Activated naive CD4-positive, alpha-beta T cell treated with anti-CD3 and anti-CD28 coated beads, Interleukin-2, amount 50 U/mL, for 24 hours (primary cell): ENCODE data around the gene CD226.
"Not testable (repeated sequence)": the region's sequence is repeated elsewhere in the genome, so short reads cannot be mapped to it uniquely, and the experiment has no call there.

Experiments
- H3K27ac Mint-ChIP-seq: one replicate; pipeline ENCODE4 v1.8.0; 2021; ENCODE audit warnings: mild to moderate bottlenecking, mixed read lengths
- H3K27me3 Mint-ChIP-seq: one replicate; pipeline ENCODE4 v1.8.0; 2021; ENCODE audit warnings: mixed read lengths
- H3K36me3 Mint-ChIP-seq: one replicate; pipeline ENCODE4 v1.8.0; 2021; ENCODE audit warnings: mixed read lengths
- H3K4me1 Mint-ChIP-seq: one replicate; pipeline ENCODE4 v1.8.0; 2021; ENCODE audit warnings: mixed read lengths
- H3K4me3 Mint-ChIP-seq: one replicate; pipeline ENCODE4 v1.8.0; 2021; ENCODE audit warnings: mild to moderate bottlenecking, mixed read lengths
- H3K9me3 Mint-ChIP-seq: one replicate; pipeline ENCODE4 v1.8.0; 2021; ENCODE audit warnings: mixed read lengths

Gene CD226

DNA sequence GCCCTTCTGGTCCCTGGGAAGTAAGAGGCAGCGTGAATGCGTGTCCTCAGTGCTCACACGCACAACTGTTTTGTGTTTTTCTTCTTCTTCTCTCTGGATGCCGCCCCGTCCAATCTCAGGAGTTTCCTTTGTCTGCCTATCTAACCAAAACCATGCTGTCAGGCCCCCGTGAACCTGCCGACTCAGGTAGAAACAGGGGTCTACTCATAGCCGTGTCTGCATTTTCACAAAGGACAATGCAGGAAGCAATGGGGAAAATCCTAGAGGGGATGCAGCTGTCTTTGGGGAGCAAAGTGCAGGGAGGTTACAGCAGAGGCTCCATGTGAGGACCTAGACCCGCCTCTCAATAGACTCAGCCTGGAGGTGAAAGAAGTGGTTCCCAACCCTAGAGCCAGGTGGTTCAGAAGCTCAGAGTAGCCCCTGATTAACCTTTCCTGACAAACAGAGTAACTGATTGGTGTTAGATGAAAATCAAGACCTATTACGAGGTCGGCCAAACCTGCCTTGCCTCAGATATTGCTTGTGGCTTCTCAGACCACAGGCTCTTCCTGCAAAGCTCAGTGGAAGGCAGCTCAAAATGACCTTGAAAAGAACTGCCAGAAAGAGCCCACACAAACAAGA lies 49.3 kb downstream of the CD226 start:
- Mint-ChIP-seq H3K36me3 (peaks cover 33% of the 10 kb centered on the region), H3K4me1 (peaks cover 72% of the 10 kb centered on the region), H3K27me3 (no peaks in the 10 kb centered on the region), H3K4me3 (peak overlapping the region; percentile 87), H3K9me3 (peaks cover 6% of the 10 kb centered on the region), H3K27ac (peak overlapping the region; percentile 95)

GRCh38 chr18:69897397-69898108 lies 50.1 kb downstream of the CD226 start:
- peak overlapping the region; percentile 95 for H3K27ac Mint-ChIP-seq
- peaks cover 38% of the 10 kb centered on the region for H3K36me3 Mint-ChIP-seq
- H3K27me3 Mint-ChIP-seq = no peaks in the 10 kb centered on the region
- H3K4me1 Mint-ChIP-seq = peaks cover 74% of the 10 kb centered on the region
- H3K9me3 Mint-ChIP-seq = peaks cover 6% of the 10 kb centered on the region
- peak overlapping the region; percentile 87 for H3K4me3 Mint-ChIP-seq

GRCh38 chr18:69895066-69896047 lies 52.3 kb downstream of the CD226 start:
- no peaks in the 10 kb centered on the region for H3K27me3 Mint-ChIP-seq
- peaks cover 79% of the 10 kb centered on the region for H3K4me1 Mint-ChIP-seq
- no peak overlapping the region for H3K4me3 Mint-ChIP-seq
- peaks cover 12% of the 10 kb centered on the region for H3K9me3 Mint-ChIP-seq
- H3K27ac Mint-ChIP-seq = no peak overlapping the region
- H3K36me3 Mint-ChIP-seq = peaks cover 45% of the 10 kb centered on the region

GRCh38 chr18:69894467-69894866 lies 53.2 kb downstream of the CD226 start:
- Mint-ChIP-seq H3K27ac (peak overlapping the region; percentile 48), H3K4me1 (peaks cover 82% of the 10 kb centered on the region), H3K27me3 (no peaks in the 10 kb centered on the region), H3K36me3 (peaks cover 39% of the 10 kb centered on the region), H3K4me3 (no peak overlapping the region), H3K9me3 (peaks cover 12% of the 10 kb centered on the region)

DNA sequence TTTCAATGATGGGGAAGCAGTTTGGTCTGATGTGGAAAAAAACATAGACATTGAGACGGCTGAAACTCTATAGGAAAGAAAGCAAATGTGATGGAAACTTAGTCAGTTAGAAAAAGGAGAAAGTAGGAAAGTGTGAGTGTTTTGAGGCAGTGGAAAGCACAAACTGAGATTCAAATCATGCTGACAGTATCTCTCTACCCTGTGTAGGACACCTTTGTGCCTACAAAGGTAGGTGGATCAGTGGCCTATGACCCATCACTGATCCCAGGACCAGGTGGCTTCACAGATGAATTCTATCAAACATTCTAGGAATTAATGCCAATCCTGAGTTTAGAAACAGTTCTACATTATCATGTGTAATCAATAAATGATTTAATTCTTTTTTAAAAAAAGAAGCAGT lies 57.1 kb downstream of the CD226 start:
- Mint-ChIP-seq H3K27me3 (no peaks in the 10 kb centered on the region), H3K4me3 (no peak overlapping the region), H3K4me1 (peaks cover 73% of the 10 kb centered on the region), H3K27ac (peak overlapping the region; percentile 60), H3K9me3 (peaks cover 12% of the 10 kb centered on the region), H3K36me3 (peaks cover 43% of the 10 kb centered on the region)

GRCh38 chr18:69889009-69889408 lies 58.7 kb downstream of the CD226 start:
- Mint-ChIP-seq H3K4me3 (peak overlapping the region; percentile 37), H3K36me3 (peaks cover 43% of the 10 kb centered on the region), H3K27ac (peak overlapping the region; percentile 87), H3K4me1 (peaks cover 79% of the 10 kb centered on the region), H3K27me3 (no peaks in the 10 kb centered on the region), H3K9me3 (peaks cover 11% of the 10 kb centered on the region)

- Mint-ChIP-seq H3K36me3 (peaks cover 29% of the 10 kb centered on the region), H3K27me3 (no peaks in the 10 kb centered on the region), H3K4me3 (no peak overlapping the region), H3K4me1 (peaks cover 79% of the 10 kb centered on the region), H3K9me3 (peaks cover 7% of the 10 kb centered on the region), H3K27ac (peak overlapping the region; percentile 31)
Observed at GRCh38 chr18:69887256-69887655, 60.4 kb downstream of the CD226 start.

DNA sequence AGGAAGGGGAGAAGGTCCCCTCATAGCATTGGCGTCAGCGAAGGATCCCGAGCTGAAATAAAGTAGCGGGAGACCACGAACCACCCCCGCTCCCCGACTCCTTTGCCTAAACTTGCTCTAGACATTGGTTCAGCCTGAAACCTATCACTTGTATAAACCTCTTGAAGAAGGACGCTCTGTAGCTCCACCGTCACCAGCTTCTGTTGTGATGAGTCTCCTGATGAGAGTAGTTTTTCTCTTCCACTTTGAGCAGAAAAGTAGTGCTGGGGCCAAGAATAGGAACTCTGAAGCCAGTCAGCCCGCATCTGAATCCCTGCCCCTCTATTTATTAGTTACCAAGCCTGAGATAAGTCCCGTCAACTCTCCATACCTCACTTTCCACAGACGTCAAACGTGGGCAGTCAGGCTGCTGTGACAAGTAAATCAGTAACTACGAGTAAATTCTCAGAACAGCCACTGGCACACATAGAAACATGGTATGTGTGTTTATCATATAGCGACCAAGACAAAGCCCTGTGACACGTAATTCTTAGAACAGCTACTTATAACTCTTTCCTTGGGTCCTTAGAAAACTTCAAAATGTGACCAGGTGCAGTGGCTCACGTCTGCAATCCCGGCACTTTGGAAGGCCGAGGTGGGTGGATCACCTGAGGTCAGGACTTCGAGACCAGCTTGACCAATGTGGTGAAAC lies 61.7 kb downstream of the CD226 start:
- H3K4me3 Mint-ChIP-seq = no peak overlapping the region
- no peaks in the 10 kb centered on the region for H3K27me3 Mint-ChIP-seq
- H3K4me1 Mint-ChIP-seq = peaks cover 71% of the 10 kb centered on the region
- peaks cover 19% of the 10 kb centered on the region for H3K36me3 Mint-ChIP-seq
- no peak overlapping the region for H3K27ac Mint-ChIP-seq
- H3K9me3 Mint-ChIP-seq = peaks cover 3% of the 10 kb centered on the region

DNA sequence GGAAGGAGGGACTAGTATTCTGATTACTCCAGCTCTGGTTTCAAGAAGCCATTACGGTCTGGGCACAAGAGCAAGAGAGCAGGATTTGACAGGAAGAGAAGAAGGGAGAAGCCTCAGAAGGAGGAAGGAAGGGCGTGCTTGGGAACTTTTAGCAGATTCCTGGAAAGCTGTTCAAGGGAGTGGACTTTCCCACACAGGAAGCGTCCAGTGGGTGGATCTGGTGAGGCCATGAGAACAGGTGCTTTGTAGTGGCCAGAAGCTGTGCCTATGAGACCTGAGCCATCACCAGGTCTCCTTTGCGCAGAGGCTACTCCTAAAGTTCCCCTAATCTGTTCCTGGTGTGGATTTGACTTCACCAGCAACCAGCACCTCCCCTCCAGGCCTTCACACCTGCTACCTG lies 62.3 kb downstream of the CD226 start:
- Mint-ChIP-seq H3K4me3 (no peak overlapping the region), H3K4me1 (peaks cover 64% of the 10 kb centered on the region), H3K27me3 (no peaks in the 10 kb centered on the region), H3K36me3 (peaks cover 16% of the 10 kb centered on the region), H3K27ac (peak overlapping the region; percentile 63), H3K9me3 (no peaks in the 10 kb centered on the region)

- Mint-ChIP-seq H3K4me1 (peaks cover 52% of the 10 kb centered on the region), H3K9me3 (no peaks in the 10 kb centered on the region), H3K36me3 (peaks cover 16% of the 10 kb centered on the region), H3K27ac (no peak overlapping the region), H3K4me3 (no peak overlapping the region), H3K27me3 (no peaks in the 10 kb centered on the region)
Observed at GRCh38 chr18:69883781-69884180, 63.9 kb downstream of the CD226 start.

DNA sequence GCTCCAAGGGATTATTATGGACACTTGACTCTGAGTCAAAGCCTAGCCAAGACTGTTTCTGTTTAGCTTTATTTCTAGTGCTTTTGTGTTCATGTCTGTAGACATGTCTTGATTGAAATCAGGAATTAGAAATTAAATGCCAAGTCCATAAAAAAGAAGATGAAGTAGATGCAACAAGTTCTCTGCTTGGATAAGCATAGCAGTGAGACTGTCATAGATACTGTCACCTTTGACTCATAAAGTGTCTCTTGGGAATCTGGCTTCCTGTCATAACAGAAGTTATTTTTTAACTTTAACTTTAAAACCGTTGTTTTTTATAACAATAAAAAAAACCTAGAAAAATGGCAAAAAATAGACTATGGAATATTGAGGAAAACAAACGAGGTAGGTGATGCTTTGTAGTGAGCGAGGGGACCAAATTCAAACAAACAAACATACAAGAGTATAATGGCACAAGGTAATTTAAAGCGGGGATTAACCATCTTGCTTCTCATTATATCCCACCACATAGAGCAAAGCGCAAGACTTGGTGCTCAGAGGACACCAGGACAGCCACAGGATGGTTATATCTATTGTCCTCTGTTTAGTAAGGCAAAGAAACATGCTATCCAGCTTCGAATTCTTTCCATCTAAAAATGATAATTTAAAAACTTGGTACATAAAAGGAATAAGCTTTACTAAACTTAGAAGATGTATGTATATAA lies 64.6 kb downstream of the CD226 start:
- peaks cover 48% of the 10 kb centered on the region for H3K4me1 Mint-ChIP-seq
- H3K27me3 Mint-ChIP-seq = no peaks in the 10 kb centered on the region
- no peak overlapping the region for H3K27ac Mint-ChIP-seq
- H3K4me3 Mint-ChIP-seq = no peak overlapping the region
- no peaks in the 10 kb centered on the region for H3K9me3 Mint-ChIP-seq
- H3K36me3 Mint-ChIP-seq = peaks cover 16% of the 10 kb centered on the region

- peaks cover 33% of the 10 kb centered on the region for H3K4me1 Mint-ChIP-seq
- H3K4me3 Mint-ChIP-seq = no peak overlapping the region
- H3K36me3 Mint-ChIP-seq = peaks cover 9% of the 10 kb centered on the region
- H3K9me3 Mint-ChIP-seq = no peaks in the 10 kb centered on the region
- H3K27ac Mint-ChIP-seq = no peak overlapping the region
- H3K27me3 Mint-ChIP-seq = no peaks in the 10 kb centered on the region
Observed at GRCh38 chr18:69880083-69880482, 67.6 kb downstream of the CD226 start.

- H3K9me3 Mint-ChIP-seq, H3K27me3 Mint-ChIP-seq, H3K4me3 Mint-ChIP-seq, H3K27ac Mint-ChIP-seq: not testable (repeated sequence)
- Mint-ChIP-seq H3K4me1 (peaks cover 32% of the 10 kb centered on the region), H3K36me3 (peaks cover 12% of the 10 kb centered on the region)
Observed at GRCh38 chr18:69879051-69879450, 68.6 kb downstream of the CD226 start.

DNA sequence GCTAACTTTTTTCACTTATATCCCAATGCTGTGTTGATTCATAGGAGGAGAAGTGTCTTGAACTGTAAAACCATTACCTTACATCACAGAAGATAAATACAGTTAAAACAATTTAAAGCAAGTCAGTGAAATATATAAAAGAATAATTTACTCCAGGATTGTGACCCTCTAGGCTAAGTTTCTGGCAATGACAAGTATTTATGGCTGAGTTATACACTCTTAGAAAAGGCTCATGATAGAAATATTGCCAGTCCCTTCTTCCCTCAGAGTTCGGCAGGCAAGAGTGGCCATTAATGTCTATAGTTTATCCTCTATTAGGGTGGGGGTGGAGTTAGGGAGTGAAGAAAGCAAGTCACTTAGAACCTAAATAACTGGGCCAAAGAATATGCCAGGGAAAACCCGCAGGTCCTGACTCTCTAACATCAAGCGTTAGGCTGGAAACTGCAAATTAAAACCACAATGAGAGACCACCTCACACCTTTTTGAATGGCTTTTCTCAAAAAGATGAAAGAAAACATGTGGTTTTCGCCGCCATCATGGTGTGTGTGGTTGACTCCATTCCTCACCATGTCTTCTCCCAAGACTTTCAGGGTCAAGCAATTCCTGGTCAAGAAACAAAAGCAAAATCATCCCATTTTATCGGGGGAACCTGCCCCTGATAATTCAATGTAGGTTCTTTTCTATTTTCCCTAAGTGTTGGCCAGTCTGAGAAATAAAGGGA lies 69.3 kb downstream of the CD226 start:
- H3K36me3 Mint-ChIP-seq = peaks cover 12% of the 10 kb centered on the region
- peaks cover 29% of the 10 kb centered on the region for H3K4me1 Mint-ChIP-seq
- H3K27me3 Mint-ChIP-seq = no peaks in the 10 kb centered on the region
- H3K4me3 Mint-ChIP-seq = no peak overlapping the region
- H3K27ac Mint-ChIP-seq = no peak overlapping the region
- no peaks in the 10 kb centered on the region for H3K9me3 Mint-ChIP-seq
